ENCODE measurements around the gene SUFU. TPM values are rescaled to one million over a fixed set of nuclear protein-coding genes. Genes with fewer than 3 reads are reported as not detected.

SUFU gene
- total and polyA plus RNA-seq, 4 donors: 1.8 to 3.8 (median 2.9) TPM

GRCh38 chr10:102484021-102484420 lies 19.8 kb upstream of the SUFU start:
- no peaks in the 10 kb centered on the region for H3K4me1 ChIP-seq (ENCODE audit: control insufficient read depth in 4 of 4, insufficient read depth in 4 of 4, low read length in 3 of 4)
- H3K9ac ChIP-seq (ENCODE audit: low read depth in 1 of 2, low read length in 2 of 2): no peak overlapping the region
- H3K4me3 ChIP-seq (ENCODE audit: low read depth in 1 of 3, low read length in 3 of 3): no peak overlapping the region
- 98% methylated on average over 13 of the region's 13 CpGs for WGBS
- TF ChIP-seq ATF3 (IDR thresholded peaks at IDR 0.05): no peak
- no peak for TF ChIP-seq JUND (IDR thresholded peaks at IDR 0.05)
- no peak for TF ChIP-seq TAF1 (conservative IDR thresholded peaks at IDR 0.05)
- no peak for TF ChIP-seq FOXA2 (IDR thresholded peaks at IDR 0.05)
- TF ChIP-seq GABPA (IDR thresholded peaks at IDR 0.05 in 1 of 2, conservative IDR thresholded peaks at IDR 0.05 in 1 of 2): no peak
- no peak for TF ChIP-seq MAX (IDR thresholded peaks at IDR 0.05)
- no peak for TF ChIP-seq CTCF (IDR thresholded peaks at IDR 0.05; ENCODE audit: low read depth, low read length, missing input control)
- TF ChIP-seq SP1 (IDR thresholded peaks at IDR 0.05): no peak
- no peak for TF ChIP-seq NR2F2 (IDR thresholded peaks at IDR 0.05)
- no peak for TF ChIP-seq EGR1 (IDR thresholded peaks at IDR 0.05; ENCODE audit: low read depth in 2 of 2)
- no peak for TF ChIP-seq RAD21 (IDR thresholded peaks at IDR 0.05)
- TF ChIP-seq REST (IDR thresholded peaks at IDR 0.05): no peak
- no peak for TF ChIP-seq HNF4A (conservative IDR thresholded peaks at IDR 0.05)
- no peak for TF ChIP-seq FOXA1 (IDR thresholded peaks at IDR 0.05)
- no peak for TF ChIP-seq RXRA (IDR thresholded peaks at IDR 0.05)
- no peak for TF ChIP-seq HNF4G (IDR thresholded peaks at IDR 0.05)
- no peak for TF ChIP-seq YY1 (IDR thresholded peaks at IDR 0.05)
- no peak for TF ChIP-seq ZBTB33 (IDR thresholded peaks at IDR 0.05)
- peaks cover 32 to 91% (median 66%) of the 10 kb centered on the region in 4 donors for H3K36me3 ChIP-seq (ENCODE audit: control insufficient read depth in 4 of 4, insufficient read depth in 3 of 4, low read depth in 1 of 4, low read length in 3 of 4)
- H3K9me3 ChIP-seq (ENCODE audit: control insufficient read depth in 4 of 4, low read length in 3 of 4): no peaks in the 10 kb centered on the region
- no peaks in the 10 kb centered on the region for H3K27me3 ChIP-seq (ENCODE audit: control insufficient read depth in 4 of 4, insufficient read depth in 4 of 4, low read length in 3 of 4)
- no peak overlapping the region for H3K27ac ChIP-seq (ENCODE audit: low read depth in 1 of 2, low read length in 2 of 2)
- no peak for DNase-seq (ENCODE audit: low spot score)
